Pulmonary artery endothelial cell (primary cell): ENCODE data around the gene PDE4C. TPM values are rescaled to one million over a fixed set of nuclear protein-coding genes. Genes with fewer than 3 reads are reported as not detected.
A peak's percentile ranks its signal among the peaks of the same experiment; 100 is the strongest.

Source experiments
- DNase-seq: peaks from one replicate; pipeline ENCODE4 v3.0.0-alpha.2; 2011; ENCODE audit warnings: low read depth, low spot score
- total RNA-seq: library from RNA; depleted of rRNA; stranded (reverse); fragments of >200 nt; gene quantifications from 2 replicates; pipeline ENCODE4 v1.2.3, GENCODE V29; 2014

Gene PDE4C
- total RNA-seq, 1 donor from 2014 or later, result 0.20 TPM

GRCh38 chr19:18198374-18198773 lies 27.9 kb downstream of the PDE4C start:
- DNase-seq, result no peak

- DNase-seq, result no peak
Measured at GRCh38 chr19:18197941-18198340, 28.3 kb downstream of the PDE4C start.

- no peak for DNase-seq
Measured at GRCh38 chr19:18197306-18197705, 28.9 kb downstream of the PDE4C start.

- no peak for DNase-seq
Measured at GRCh38 chr19:18196511-18196845, 29.8 kb downstream of the PDE4C start.

GRCh38 chr19:18194554-18195238 lies 31.5 kb downstream of the PDE4C start:
- DNase-seq, result no peak

- DNase-seq, result no peak
Measured at GRCh38 chr19:18194181-18194530, 32.1 kb downstream of the PDE4C start.

GRCh38 chr19:18193388-18194180 lies 32.7 kb downstream of the PDE4C start:
- no peak for DNase-seq

GRCh38 chr19:18192673-18193387 lies 33.4 kb downstream of the PDE4C start, which contains the start of gene MPV17L2:
TSS of gene MPV17L2 (plus strand) at chr19:18193218. CDS start at chr19:18193282, 64 bp downstream.
- DNase-seq, result peak; percentile 100

- no peak for DNase-seq
Measured at GRCh38 chr19:18191640-18192062, 34.6 kb downstream of the PDE4C start.

- DNase-seq, result no peak
Measured at GRCh38 chr19:18190278-18190677, 36.0 kb downstream of the PDE4C start.

- DNase-seq, result no peak
Measured at GRCh38 chr19:18185538-18185937, 40.7 kb downstream of the PDE4C start.

GRCh38 chr19:18183529-18183928 lies 42.7 kb downstream of the PDE4C start:
- DNase-seq, result no peak

GRCh38 chr19:18179957-18180356 lies 46.3 kb downstream of the PDE4C start:
- DNase-seq, result no peak

- no peak for DNase-seq
Measured at GRCh38 chr19:18176367-18177310, 49.6 kb downstream of the PDE4C start.

GRCh38 chr19:18174983-18175382 lies 51.3 kb downstream of the PDE4C start:
- DNase-seq, result no peak

Other genes starting within 250 kb of the PDE4C start
- gene ARRDC2, start 218.3 kb downstream of the PDE4C start, total RNA-seq, result 10.3 and 15.5 TPM in 2 replicates
- 0.18 TPM in 1 of 2 replicates, not detected in the other for gene IL12RB1, start 139.5 kb downstream of the PDE4C start, total RNA-seq
- gene MAST3, start 128.7 kb downstream of the PDE4C start, total RNA-seq, result 0.67 and 0.92 TPM in 2 replicates
- 2.4 and 2.8 TPM in 2 replicates for gene PIK3R2, start 73.3 kb downstream of the PDE4C start, total RNA-seq
- gene IFI30, start 52.6 kb downstream of the PDE4C start, total RNA-seq, result 2.2 and 2.4 TPM in 2 replicates
- gene MPV17L2, start 33.2 kb downstream of the PDE4C start, total RNA-seq, result 10.3 and 13.0 TPM in 2 replicates
- 0.99 TPM in 2 replicates for gene RAB3A, start 22.4 kb downstream of the PDE4C start, total RNA-seq
- gene IQCN, start 48.0 kb upstream of the PDE4C start, total RNA-seq, result 0.07 TPM in 1 of 2 replicates, not detected in the other
- gene JUND, start 55.2 kb upstream of the PDE4C start, total RNA-seq, result 124 and 131 TPM in 2 replicates
- gene LSM4, start 96.6 kb upstream of the PDE4C start, total RNA-seq, result 139 and 172 TPM in 2 replicates
- 23.9 and 25.7 TPM in 2 replicates for gene PGPEP1, start 114.2 kb upstream of the PDE4C start, total RNA-seq
- 95.0 and 102 TPM in 2 replicates for gene GDF15, start 159.7 kb upstream of the PDE4C start, total RNA-seq
- gene LRRC25, start 171.2 kb upstream of the PDE4C start, total RNA-seq, result not detected in 2 replicates
- 75.4 and 84.3 TPM in 2 replicates for gene SSBP4, start 193.0 kb upstream of the PDE4C start, total RNA-seq
- 45.2 and 46.0 TPM in 2 replicates for gene ISYNA1, start 211.7 kb upstream of the PDE4C start, total RNA-seq